G401 (cell line): ENCODE data around the gene RNF224. TPM values are rescaled to one million over a fixed set of nuclear protein-coding genes. Genes with fewer than 3 reads are reported as not detected.

ENCODE experiments used
- total RNA-seq: library from RNA; depleted of rRNA; stranded (reverse); fragments of >200 nt; shearing (Covaris generic); gene quantifications from 2 replicates; pipeline ENCODE4 v1.2.3, GENCODE V29; 2014; rRNA removed

RNF224 gene
- total RNA-seq, 1 experiment from 2014 or later: not detected

Other genes with a start within 250 kb of the RNF224 start
- gene PTGDS, start 250.0 kb upstream of the RNF224 start, total RNA-seq: 4.7 TPM in 1 of 2 replicates, not detected in the other
- not detected in 2 replicates for gene LCNL1, start 244.5 kb upstream of the RNF224 start, total RNA-seq
- 52.2 and 79.6 TPM in 2 replicates for gene PAXX, start 235.1 kb upstream of the RNF224 start, total RNA-seq
- 2.1 and 6.2 TPM in 2 replicates for gene CLIC3, start 230.9 kb upstream of the RNF224 start, total RNA-seq
- 8.5 and 12.3 TPM in 2 replicates for gene ABCA2, start 199.3 kb upstream of the RNF224 start, total RNA-seq
- gene FUT7, start 195.4 kb upstream of the RNF224 start, total RNA-seq: not detected in 2 replicates
- gene NPDC1, start 181.3 kb upstream of the RNF224 start, total RNA-seq: 32.0 and 38.4 TPM in 2 replicates
- not detected in 2 replicates for gene ENTPD2, start 173.4 kb upstream of the RNF224 start, total RNA-seq
- gene SAPCD2, start 156.9 kb upstream of the RNF224 start, total RNA-seq: 62.9 and 63.5 TPM in 2 replicates
- gene UAP1L1, start 150.0 kb upstream of the RNF224 start, total RNA-seq: 28.9 and 34.7 TPM in 2 replicates
- 67.0 and 73.9 TPM in 2 replicates for gene MAN1B1, start 140.5 kb upstream of the RNF224 start, total RNA-seq
- gene DPP7, start 112.8 kb upstream of the RNF224 start, total RNA-seq: 1.2 and 3.0 TPM in 2 replicates
- not detected in 2 replicates for gene GRIN1, start 88.3 kb upstream of the RNF224 start, total RNA-seq
- gene LRRC26, start 57.5 kb upstream of the RNF224 start, total RNA-seq: 1.3 TPM in 1 of 2 replicates, not detected in the other
- not detected in 2 replicates for gene TMEM210, start 55.4 kb upstream of the RNF224 start, total RNA-seq
- gene ANAPC2, start 38.9 kb upstream of the RNF224 start, total RNA-seq: 58.8 and 63.6 TPM in 2 replicates
- 95.8 and 122 TPM in 2 replicates for gene SSNA1, start 38.8 kb upstream of the RNF224 start, total RNA-seq
- gene TPRN, start 26.8 kb upstream of the RNF224 start, total RNA-seq: 17.6 and 25.7 TPM in 2 replicates
- gene TMEM203, start 21.9 kb upstream of the RNF224 start, total RNA-seq: 45.7 and 57.4 TPM in 2 replicates
- gene NDOR1, start 21.8 kb upstream of the RNF224 start, total RNA-seq: 3.9 and 6.4 TPM in 2 replicates
- gene RNF208, start 5.3 kb upstream of the RNF224 start, total RNA-seq: not detected in 2 replicates
- 10.7 and 16.0 TPM in 2 replicates for gene CYSRT1, start 2.3 kb upstream of the RNF224 start, total RNA-seq
- gene SLC34A3, start 3.4 kb downstream of the RNF224 start, total RNA-seq: not detected in 2 replicates
- gene TUBB4B, start 13.8 kb downstream of the RNF224 start, total RNA-seq: 1,012 and 1,099 TPM in 2 replicates
- gene STPG3, start 23.8 kb downstream of the RNF224 start, total RNA-seq: not detected in 2 replicates
- gene NELFB, start 27.8 kb downstream of the RNF224 start, total RNA-seq: 93.6 and 118 TPM in 2 replicates
- 38.2 and 41.7 TPM in 2 replicates for gene TOR4A, start 50.2 kb downstream of the RNF224 start, total RNA-seq
- gene NRARP, start 74.8 kb downstream of the RNF224 start, total RNA-seq: 6.3 and 6.7 TPM in 2 replicates
- 4.8 and 7.9 TPM in 2 replicates for gene EXD3, start 195.7 kb downstream of the RNF224 start, total RNA-seq
- 0.18 TPM in 1 of 2 replicates, not detected in the other for gene NOXA1, start 195.9 kb downstream of the RNF224 start, total RNA-seq
- gene ENTPD8, start 213.9 kb downstream of the RNF224 start, total RNA-seq: 1.6 and 1.9 TPM in 2 replicates
- gene NSMF, start 231.8 kb downstream of the RNF224 start, total RNA-seq: 76.9 and 96.6 TPM in 2 replicates